WTC11 (cell line): Measurements from ENCODE around the gene KLHL11. TPM values are rescaled to one million over a fixed set of nuclear protein-coding genes. Genes with fewer than 3 reads are reported as not detected.

Experiments
- ATAC-seq: fragments of 200-7000 bp; cut with Tn5 transposase; 2 replicates; pipeline ENCODE4 v1.10.0; 2021; ENCODE audit warnings: mild to moderate bottlenecking, moderate library complexity
- CTCF ChIA-PET: fragments of 300-600 bp; sonication (Branson Sonifier 250); formaldehyde crosslinking; loops from one replicate; lab custom pipeline; 2021; ENCODE audit warnings: antibody characterized with exemption; lab: Charles Lee
- POLR2A ChIA-PET: fragments of 350-600 bp; sonication (Branson Sonifier 250); formaldehyde crosslinking; loops from one replicate; lab custom pipeline; 2021; ENCODE audit warnings: antibody characterized with exemption; lab: Charles Lee
- DNase-seq: peaks from one replicate; pipeline ENCODE4 v3.0.0; 2021; ENCODE audit warnings: low spot score
- H3K27ac Mint-ChIP-seq: 2 replicates; pipeline ENCODE4 v1.8.0; 2021; ENCODE audit warnings: mixed read lengths
- H3K27me3 Mint-ChIP-seq: 2 replicates; pipeline ENCODE4 v1.8.0; 2021; ENCODE audit warnings: low read depth, mild to moderate bottlenecking, moderate library complexity, mixed read lengths
- H3K36me3 Mint-ChIP-seq: 2 replicates; pipeline ENCODE4 v1.8.0; 2021; ENCODE audit warnings: mixed read lengths
- H3K4me1 Mint-ChIP-seq: 2 replicates; pipeline ENCODE4 v1.8.0; 2022; ENCODE audit warnings: mixed read lengths
- H3K4me3 Mint-ChIP-seq: 2 replicates; pipeline ENCODE4 v1.8.0; 2021; ENCODE audit warnings: mild to moderate bottlenecking, moderate library complexity, mixed read lengths
- H3K9me3 Mint-ChIP-seq: 2 replicates; pipeline ENCODE4 v1.8.0; 2021; ENCODE audit warnings: mixed read lengths
- ELF4 ChIP-seq: sonication (generic); formaldehyde crosslinking; IDR thresholded peaks from 2 replicates; pipeline ENCODE4 v1.8.1; 2022; ENCODE audit warnings: low read depth, mild to moderate bottlenecking, moderate library complexity, missing genetic modification reagents
- ERG ChIP-seq: fragments of 250-450 bp; sonication (Bioruptor Pico); IDR thresholded peaks from 2 replicates; pipeline ENCODE4 v1.8.0; 2021; ENCODE audit warnings: mild to moderate bottlenecking
- FOXK1 ChIP-seq: sonication (generic); formaldehyde crosslinking; IDR thresholded peaks from 2 replicates; pipeline ENCODE4 v1.8.0; 2022; ENCODE audit warnings: mild to moderate bottlenecking, moderate library complexity, missing genetic modification reagents
- HMGXB4 ChIP-seq: sonication (generic); formaldehyde crosslinking; IDR thresholded peaks from 2 replicates; pipeline ENCODE4 v1.8.1; 2023; ENCODE audit warnings: mild to moderate bottlenecking, moderate library complexity, missing genetic modification reagents
- KAT7 ChIP-seq: sonication (generic); formaldehyde crosslinking; IDR thresholded peaks from 2 replicates; pipeline ENCODE4 v1.8.1; 2023; ENCODE audit warnings: missing genetic modification reagents, mild to moderate bottlenecking, borderline replicate concordance
- PRRX2 ChIP-seq: fragments of 250-450 bp; sonication (Bioruptor Pico); IDR thresholded peaks from 2 replicates; pipeline ENCODE4 v1.8.0; 2021; ENCODE audit warnings: mild to moderate bottlenecking
- RORB ChIP-seq: fragments of 250-450 bp; sonication (Bioruptor Pico); IDR thresholded peaks from 2 replicates; pipeline ENCODE4 v1.9.0; 2021; ENCODE audit warnings: mild to moderate bottlenecking
- SMAD3 ChIP-seq: sonication (generic); formaldehyde crosslinking; IDR thresholded peaks from 2 replicates; pipeline ENCODE4 v1.8.0; 2022; ENCODE audit warnings: missing genetic modification reagents, mild to moderate bottlenecking, borderline replicate concordance
- SOX15 ChIP-seq: fragments of 250-450 bp; sonication (Bioruptor Pico); IDR thresholded peaks from 2 replicates; pipeline ENCODE4 v1.9.0; 2021; ENCODE audit warnings: mild to moderate bottlenecking
- ZNF121 ChIP-seq: sonication (generic); formaldehyde crosslinking; IDR thresholded peaks from 2 replicates; pipeline ENCODE4 v1.8.0; 2023; ENCODE audit warnings: missing genetic modification reagents
- ZNF232 ChIP-seq: sonication (generic); formaldehyde crosslinking; IDR thresholded peaks from 2 replicates; pipeline ENCODE4 v1.8.0; 2022; ENCODE audit warnings: mild to moderate bottlenecking, missing genetic modification reagents
- ZNF263 ChIP-seq: sonication (generic); formaldehyde crosslinking; IDR thresholded peaks from 2 replicates; pipeline ENCODE4 v1.8.1; 2022; ENCODE audit warnings: low read depth, mild to moderate bottlenecking, moderate library complexity, missing genetic modification reagents
- ZNF532 ChIP-seq: fragments of 250-450 bp; sonication (Bioruptor Pico); IDR thresholded peaks from 2 replicates; pipeline ENCODE4 v1.9.0; 2021; ENCODE audit warnings: mild to moderate bottlenecking, borderline replicate concordance
- total RNA-seq: library from RNA; stranded (reverse); gene quantifications from 3 replicates; pipeline ENCODE4 v1.2.3, GENCODE V29; 2021
- TF ChIP-seq, protein P1 (sequence below): sonication (generic); formaldehyde crosslinking; IDR thresholded peaks from 2 replicates; pipeline ENCODE4 v1.8.1; 2023; ENCODE audit warnings: mild to moderate bottlenecking, missing genetic modification reagents, borderline replicate concordance
- TF ChIP-seq, protein P2 (sequence below): sonication (generic); formaldehyde crosslinking; IDR thresholded peaks from 2 replicates; pipeline ENCODE4 v1.8.1; 2022; ENCODE audit warnings: mild to moderate bottlenecking, moderate library complexity, missing genetic modification reagents
- TF ChIP-seq, protein P3 (sequence below): sonication (generic); formaldehyde crosslinking; IDR thresholded peaks from 2 replicates; pipeline ENCODE4 v1.8.1; 2023; ENCODE audit warnings: mild to moderate bottlenecking, missing genetic modification reagents

Gene KLHL11
- total RNA-seq, 1 experiment from 2014 or later, result 15.0 TPM

DNA sequence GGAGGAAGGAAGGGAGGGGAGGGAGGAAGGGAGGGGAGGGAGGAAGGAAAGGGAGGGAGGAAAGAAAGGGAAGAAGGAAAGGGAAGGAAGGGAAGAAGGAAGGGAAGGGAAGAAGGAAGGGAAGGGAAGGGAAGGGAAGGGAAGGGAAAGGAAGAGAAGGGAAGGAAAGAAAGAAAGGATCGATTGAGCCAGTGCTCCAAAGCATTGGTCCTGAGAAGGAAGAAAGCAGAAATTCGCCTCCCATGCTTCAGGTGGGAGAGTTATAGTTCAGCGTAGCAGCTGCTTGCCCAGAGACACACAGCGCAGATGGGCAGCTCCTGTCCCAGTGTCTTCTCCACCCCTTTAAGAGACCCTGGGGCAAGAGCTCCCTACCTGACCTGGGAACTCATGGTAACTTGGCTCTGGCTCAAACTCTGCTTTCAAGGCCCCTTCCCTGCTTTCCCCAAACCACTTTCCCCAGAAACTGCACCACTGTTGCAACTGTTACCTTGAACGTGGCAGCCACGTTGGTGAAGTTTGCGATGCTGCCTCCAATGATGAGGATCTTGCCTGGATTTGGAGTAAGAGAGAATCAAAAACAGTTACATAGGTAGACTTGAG, 39.1 kb upstream of the KLHL11 start:
- no peak overlapping the region for H3K4me3 Mint-ChIP-seq
- no peak for ATAC-seq
- no peaks in the 10 kb centered on the region for H3K4me1 Mint-ChIP-seq
- peaks cover 78% of the 10 kb centered on the region for H3K36me3 Mint-ChIP-seq
- no peaks in the 10 kb centered on the region for H3K9me3 Mint-ChIP-seq
- POLR2A ChIA-PET, result interaction anchor here (0.5 kb wide), 1 partner anchor 49 kb away, joined by 7 read pairs; no protein-coding TSS in a partner anchor
- TF ChIP-seq, protein P1, sequence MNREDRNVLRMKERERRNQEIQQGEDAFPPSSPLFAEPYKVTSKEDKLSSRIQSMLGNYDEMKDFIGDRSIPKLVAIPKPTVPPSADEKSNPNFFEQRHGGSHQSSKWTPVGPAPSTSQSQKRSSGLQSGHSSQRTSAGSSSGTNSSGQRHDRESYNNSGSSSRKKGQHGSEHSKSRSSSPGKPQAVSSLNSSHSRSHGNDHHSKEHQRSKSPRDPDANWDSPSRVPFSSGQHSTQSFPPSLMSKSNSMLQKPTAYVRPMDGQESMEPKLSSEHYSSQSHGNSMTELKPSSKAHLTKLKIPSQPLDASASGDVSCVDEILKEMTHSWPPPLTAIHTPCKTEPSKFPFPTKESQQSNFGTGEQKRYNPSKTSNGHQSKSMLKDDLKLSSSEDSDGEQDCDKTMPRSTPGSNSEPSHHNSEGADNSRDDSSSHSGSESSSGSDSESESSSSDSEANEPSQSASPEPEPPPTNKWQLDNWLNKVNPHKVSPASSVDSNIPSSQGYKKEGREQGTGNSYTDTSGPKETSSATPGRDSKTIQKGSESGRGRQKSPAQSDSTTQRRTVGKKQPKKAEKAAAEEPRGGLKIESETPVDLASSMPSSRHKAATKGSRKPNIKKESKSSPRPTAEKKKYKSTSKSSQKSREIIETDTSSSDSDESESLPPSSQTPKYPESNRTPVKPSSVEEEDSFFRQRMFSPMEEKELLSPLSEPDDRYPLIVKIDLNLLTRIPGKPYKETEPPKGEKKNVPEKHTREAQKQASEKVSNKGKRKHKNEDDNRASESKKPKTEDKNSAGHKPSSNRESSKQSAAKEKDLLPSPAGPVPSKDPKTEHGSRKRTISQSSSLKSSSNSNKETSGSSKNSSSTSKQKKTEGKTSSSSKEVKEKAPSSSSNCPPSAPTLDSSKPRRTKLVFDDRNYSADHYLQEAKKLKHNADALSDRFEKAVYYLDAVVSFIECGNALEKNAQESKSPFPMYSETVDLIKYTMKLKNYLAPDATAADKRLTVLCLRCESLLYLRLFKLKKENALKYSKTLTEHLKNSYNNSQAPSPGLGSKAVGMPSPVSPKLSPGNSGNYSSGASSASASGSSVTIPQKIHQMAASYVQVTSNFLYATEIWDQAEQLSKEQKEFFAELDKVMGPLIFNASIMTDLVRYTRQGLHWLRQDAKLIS (CRISPR knock-in tag), result no peak
- TF ChIP-seq KAT7, result no peak
- no peak for TF ChIP-seq SMAD3 (CRISPR knock-in tag)
- no peak for TF ChIP-seq ZNF532 (CRISPR knock-in tag)
- no peak for TF ChIP-seq FOXK1 (CRISPR knock-in tag)
- TF ChIP-seq, protein P2, sequence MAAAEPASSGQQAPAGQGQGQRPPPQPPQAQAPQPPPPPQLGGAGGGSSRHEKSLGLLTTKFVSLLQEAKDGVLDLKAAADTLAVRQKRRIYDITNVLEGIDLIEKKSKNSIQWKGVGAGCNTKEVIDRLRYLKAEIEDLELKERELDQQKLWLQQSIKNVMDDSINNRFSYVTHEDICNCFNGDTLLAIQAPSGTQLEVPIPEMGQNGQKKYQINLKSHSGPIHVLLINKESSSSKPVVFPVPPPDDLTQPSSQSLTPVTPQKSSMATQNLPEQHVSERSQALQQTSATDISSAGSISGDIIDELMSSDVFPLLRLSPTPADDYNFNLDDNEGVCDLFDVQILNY (CRISPR knock-in tag), result no peak
- TF ChIP-seq HMGXB4, result no peak
- no peak for TF ChIP-seq RORB
- no peak for TF ChIP-seq ZNF263 (CRISPR knock-in tag)
- TF ChIP-seq PRRX2 (CRISPR knock-in tag), result no peak
- TF ChIP-seq ZNF121 (CRISPR knock-in tag), result no peak
- TF ChIP-seq, all 79 proteins: peak for 0
- no peak for DNase-seq
- Mint-ChIP-seq H3K27me3 (no peaks in the 10 kb centered on the region), H3K27ac (no peak overlapping the region)
- CTCF ChIA-PET, result no interaction called here

GRCh38 chr17:41901646-41902045, 36.4 kb upstream of the KLHL11 start:
- no peaks in the 10 kb centered on the region for H3K9me3 Mint-ChIP-seq
- ChIA-PET CTCF (no interaction called here), POLR2A (no interaction called here)
- TF ChIP-seq SOX15 (CRISPR knock-in tag) (no peak), ZNF232 (no peak), ELF4 (no peak), ERG (CRISPR knock-in tag) (no peak)
- TF ChIP-seq, protein P3, sequence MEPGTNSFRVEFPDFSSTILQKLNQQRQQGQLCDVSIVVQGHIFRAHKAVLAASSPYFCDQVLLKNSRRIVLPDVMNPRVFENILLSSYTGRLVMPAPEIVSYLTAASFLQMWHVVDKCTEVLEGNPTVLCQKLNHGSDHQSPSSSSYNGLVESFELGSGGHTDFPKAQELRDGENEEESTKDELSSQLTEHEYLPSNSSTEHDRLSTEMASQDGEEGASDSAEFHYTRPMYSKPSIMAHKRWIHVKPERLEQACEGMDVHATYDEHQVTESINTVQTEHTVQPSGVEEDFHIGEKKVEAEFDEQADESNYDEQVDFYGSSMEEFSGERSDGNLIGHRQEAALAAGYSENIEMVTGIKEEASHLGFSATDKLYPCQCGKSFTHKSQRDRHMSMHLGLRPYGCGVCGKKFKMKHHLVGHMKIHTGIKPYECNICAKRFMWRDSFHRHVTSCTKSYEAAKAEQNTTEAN, result no peak
- H3K36me3 Mint-ChIP-seq, result peaks cover 81% of the 10 kb centered on the region
- no peak overlapping the region for H3K4me3 Mint-ChIP-seq
- H3K27ac Mint-ChIP-seq, result no peak overlapping the region
- ATAC-seq (no peak), DNase-seq (no peak)
- H3K27me3 Mint-ChIP-seq, result no peaks in the 10 kb centered on the region
- H3K4me1 Mint-ChIP-seq, result no peaks in the 10 kb centered on the region
